NOMO-1 treated with dmso at 0.1 percent for 144 hours (cell line): ENCODE data around the gene RNPEPL1.

Source experiments
- DNase-seq: peaks from one replicate; lab custom pipeline; 2025; ENCODE audit not compliant: unreplicated experiment; lab: John Stamatoyannopoulos, UW

The RNPEPL1 gene

GRCh38 chr2:240563951-240564560, 4.2 kb upstream of the RNPEPL1 start:
- no peak for DNase-seq

GRCh38 chr2:240564561-240565332, 3.5 kb upstream of the RNPEPL1 start:
- no peak for DNase-seq

- peak; percentile 93 for DNase-seq
Measured at GRCh38 chr2:240565333-240566202, 2.7 kb upstream of the RNPEPL1 start.

- DNase-seq, result peak; percentile 94
Measured at GRCh38 chr2:240566203-240567136, 1.8 kb upstream of the RNPEPL1 start.

GRCh38 chr2:240567137-240567871, 980 bp upstream of the RNPEPL1 start:
- DNase-seq, result peak; percentile 6

GRCh38 chr2:240568678-240569522, 616 bp downstream of the RNPEPL1 start:
- DNase-seq, result peak; percentile 23

- DNase-seq, result no peak
Measured at GRCh38 chr2:240569523-240569997, 1.3 kb downstream of the RNPEPL1 start.

GRCh38 chr2:240569998-240570530, 1.8 kb downstream of the RNPEPL1 start:
- DNase-seq, result no peak

- DNase-seq, result no peak
Measured at GRCh38 chr2:240570531-240571313, 2.4 kb downstream of the RNPEPL1 start.

GRCh38 chr2:240571314-240571973, 3.2 kb downstream of the RNPEPL1 start:
- DNase-seq, result no peak

GRCh38 chr2:240572141-240573031, 4.1 kb downstream of the RNPEPL1 start:
- DNase-seq, result no peak

GRCh38 chr2:240573071-240573515, 4.8 kb downstream of the RNPEPL1 start:
- no peak for DNase-seq

GRCh38 chr2:240573516-240574385, 5.5 kb downstream of the RNPEPL1 start:
- no peak for DNase-seq

- no peak for DNase-seq
Measured at GRCh38 chr2:240574386-240575100, 6.3 kb downstream of the RNPEPL1 start.
